HG03159 (cell line): ENCODE measurements around the gene THAP4.

ENCODE experiments used
- ATAC-seq: cut with Tn5 transposase; IDR thresholded peaks from one replicate; pipeline ENCODE4 v1.9.1; 2021; ENCODE audit warnings: mild to moderate bottlenecking, moderate library complexity; ENCODE audit not compliant: unreplicated experiment

THAP4 gene

GRCh38 chr2:241551998-241552737 lies 84.8 kb downstream of the THAP4 start:
- no peak for ATAC-seq

GRCh38 chr2:241551599-241551997 lies 85.4 kb downstream of the THAP4 start:
- ATAC-seq = no peak

GRCh38 chr2:241550616-241551580 lies 86.1 kb downstream of the THAP4 start:
- no peak for ATAC-seq

- ATAC-seq = no peak
Observed at GRCh38 chr2:241548451-241548835, 88.5 kb downstream of the THAP4 start.

- no peak for ATAC-seq
Observed at GRCh38 chr2:241547781-241548450, 89.0 kb downstream of the THAP4 start.

- ATAC-seq = no peak
Observed at GRCh38 chr2:241546771-241547498, 90.0 kb downstream of the THAP4 start.

- no peak for ATAC-seq
Observed at GRCh38 chr2:241545523-241546473, 91.2 kb downstream of the THAP4 start.

- no peak for ATAC-seq
Observed at GRCh38 chr2:241545106-241545505, 91.9 kb downstream of the THAP4 start.

- no peak for ATAC-seq
Observed at GRCh38 chr2:241542278-241542605, 94.7 kb downstream of the THAP4 start.

GRCh38 chr2:241541564-241542277 lies 95.2 kb downstream of the THAP4 start:
- ATAC-seq = no peak

GRCh38 chr2:241540771-241541561 lies 96.0 kb downstream of the THAP4 start:
- ATAC-seq = no peak

- no peak for ATAC-seq
Observed at GRCh38 chr2:241540401-241540770, 96.6 kb downstream of the THAP4 start.

GRCh38 chr2:241539616-241540374 lies 97.2 kb downstream of the THAP4 start:
- ATAC-seq = no peak

GRCh38 chr2:241538838-241539615 lies 97.9 kb downstream of the THAP4 start:
- ATAC-seq = no peak

GRCh38 chr2:241535871-241536655 lies 100.9 kb downstream of the THAP4 start:
- ATAC-seq = no peak
